ENCODE data around the gene CNN1.

DNA sequence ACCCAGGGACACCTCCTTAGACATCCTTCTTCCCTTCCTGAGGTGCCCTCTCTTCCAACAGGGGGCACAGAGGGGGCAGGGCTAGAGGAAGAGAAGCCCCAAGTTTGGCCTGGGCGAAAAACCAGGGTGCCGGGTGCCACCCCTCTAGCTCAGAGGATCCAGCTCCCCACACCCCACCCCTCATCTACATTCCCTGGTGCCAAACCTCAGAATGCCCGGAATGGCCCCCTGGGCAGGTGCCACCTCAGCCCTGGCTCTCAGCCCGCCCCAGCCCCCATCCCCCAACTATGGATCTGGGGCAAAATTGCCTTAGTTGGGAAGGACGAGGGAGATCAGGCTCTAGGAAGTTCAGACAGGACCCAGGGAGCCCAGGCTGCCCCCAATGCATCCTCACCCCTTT is 2.0 kb downstream of the CNN1 start:
- TF ChIP-seq, protein P1, sequence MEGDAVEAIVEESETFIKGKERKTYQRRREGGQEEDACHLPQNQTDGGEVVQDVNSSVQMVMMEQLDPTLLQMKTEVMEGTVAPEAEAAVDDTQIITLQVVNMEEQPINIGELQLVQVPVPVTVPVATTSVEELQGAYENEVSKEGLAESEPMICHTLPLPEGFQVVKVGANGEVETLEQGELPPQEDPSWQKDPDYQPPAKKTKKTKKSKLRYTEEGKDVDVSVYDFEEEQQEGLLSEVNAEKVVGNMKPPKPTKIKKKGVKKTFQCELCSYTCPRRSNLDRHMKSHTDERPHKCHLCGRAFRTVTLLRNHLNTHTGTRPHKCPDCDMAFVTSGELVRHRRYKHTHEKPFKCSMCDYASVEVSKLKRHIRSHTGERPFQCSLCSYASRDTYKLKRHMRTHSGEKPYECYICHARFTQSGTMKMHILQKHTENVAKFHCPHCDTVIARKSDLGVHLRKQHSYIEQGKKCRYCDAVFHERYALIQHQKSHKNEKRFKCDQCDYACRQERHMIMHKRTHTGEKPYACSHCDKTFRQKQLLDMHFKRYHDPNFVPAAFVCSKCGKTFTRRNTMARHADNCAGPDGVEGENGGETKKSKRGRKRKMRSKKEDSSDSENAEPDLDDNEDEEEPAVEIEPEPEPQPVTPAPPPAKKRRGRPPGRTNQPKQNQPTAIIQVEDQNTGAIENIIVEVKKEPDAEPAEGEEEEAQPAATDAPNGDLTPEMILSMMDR (IDR thresholded peaks at IDR 0.05), result no peak
- no peak for TF ChIP-seq POLR2A (IDR thresholded peaks at IDR 0.05)

Measured in body of pancreas (tissue), 4 donors.